Fibroblast of lung (primary cell): ENCODE results near the gene CCDC198.

Experiments
- CTCF ChIP-seq, 2 donors: IDR thresholded peaks in 1 of 2; conservative IDR thresholded peaks in 1 of 2; 1 replicate in 1 of 2; 2 replicates in 1 of 2; pipeline ENCODE4 v1.5.1; 2011 to 2012; ENCODE audit warnings: low read length in 2 of 2, control low read depth in 1 of 2, inconsistent platforms in 1 of 2, low read depth in 1 of 2, mild to moderate bottlenecking in 1 of 2
- EZH2 ChIP-seq: IDR thresholded peaks from 2 replicates; pipeline ENCODE4 v1.5.1; 2012; ENCODE audit warnings: low read length, control low read depth, mild to moderate bottlenecking; ENCODE audit errors: missing control alignments

DNA sequence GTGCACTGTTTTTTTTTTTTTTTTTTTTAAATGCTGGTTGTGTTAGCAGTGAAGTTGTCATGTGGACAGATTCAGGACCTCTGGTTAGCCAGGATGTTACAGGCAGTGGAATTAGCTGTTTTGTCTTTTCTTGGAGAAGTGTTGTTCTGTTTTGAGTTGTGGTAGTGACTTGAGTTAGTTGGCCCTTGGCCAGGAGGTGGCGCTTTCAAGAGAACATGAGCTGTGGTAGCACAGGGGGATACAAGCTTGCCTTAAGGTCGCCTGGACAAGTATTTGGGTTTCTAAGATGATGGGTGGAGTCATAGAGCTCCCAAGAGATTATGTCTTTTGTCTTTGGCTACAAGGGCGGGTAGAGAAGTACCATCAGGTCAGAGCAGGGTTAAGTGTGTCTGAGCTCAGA lies 33.3 kb upstream of the CCDC198 start:
- TF ChIP-seq EZH2 (no peak), CTCF (conservative IDR thresholded peaks at IDR 0.05 in 1 of 2, IDR thresholded peaks at IDR 0.05 in 1 of 2; ENCODE audit: low read depth in 1 of 2, low read length in 2 of 2) (no peak)
